Trophoblast cell (in vitro differentiated cells and primary cell): ENCODE results near the gene PTPRN2.

Experiments used
- DNase-seq, 2 donors: peaks; one replicate each; pipeline ENCODE4 v3.0.0-alpha.2; 2016
- H2AFZ ChIP-seq: 2 replicates; pipeline ENCODE4 v1.6.1; 2013; ENCODE audit warnings: low read length, moderate library complexity, mild to moderate bottlenecking; ENCODE audit not compliant: insufficient read depth, poor library complexity
- H2AK5ac ChIP-seq: 2 replicates; pipeline ENCODE4 v1.6.1; 2013; ENCODE audit warnings: mild to moderate bottlenecking, low read length
- H2BK120ac ChIP-seq: 2 replicates; pipeline ENCODE4 v1.6.1; 2013; ENCODE audit warnings: low read length, mild to moderate bottlenecking, moderate library complexity; ENCODE audit not compliant: insufficient read depth, poor library complexity
- H2BK12ac ChIP-seq: 2 replicates; pipeline ENCODE4 v1.6.1; 2013; ENCODE audit warnings: mild to moderate bottlenecking, low read length, moderate library complexity
- H2BK5ac ChIP-seq: 2 replicates; pipeline ENCODE4 v1.6.1; 2013; ENCODE audit warnings: low read length, low read depth, moderate library complexity, mild to moderate bottlenecking; ENCODE audit not compliant: poor library complexity
- H3K14ac ChIP-seq: 2 replicates; pipeline ENCODE4 v1.6.1; 2013; ENCODE audit warnings: mild to moderate bottlenecking, low read length
- H3K18ac ChIP-seq: 2 replicates; pipeline ENCODE4 v1.6.1; 2013; ENCODE audit warnings: mild to moderate bottlenecking, low read length
- H3K23ac ChIP-seq: 2 replicates; pipeline ENCODE4 v1.6.1; 2013; ENCODE audit warnings: low read length
- H3K27ac ChIP-seq: 2 replicates; pipeline ENCODE4 v1.5.1; 2013; ENCODE audit warnings: low read depth, mild to moderate bottlenecking, inconsistent platforms, low read length, moderate library complexity
- H3K27me3 ChIP-seq: 2 replicates; pipeline ENCODE4 v1.6.1; 2013; ENCODE audit warnings: inconsistent platforms, mild to moderate bottlenecking, low read length, moderate library complexity; ENCODE audit not compliant: insufficient read depth
- H3K36me3 ChIP-seq, 2 experiments: 1 replicate in 1 of 2; 2 replicates in 1 of 2; pipeline ENCODE4 v1.6.1; 2013; ENCODE audit warnings: low read length in 2 of 2, mild to moderate bottlenecking in 2 of 2, moderate library complexity in 1 of 2; ENCODE audit not compliant: insufficient read depth in 2 of 2, control insufficient read depth in 1 of 2
- H3K4ac ChIP-seq: 2 replicates; pipeline ENCODE4 v1.6.1; 2013; ENCODE audit warnings: low read depth, mild to moderate bottlenecking, low read length, moderate library complexity
- H3K4me1 ChIP-seq, 2 experiments: 1 replicate in 1 of 2; 2 replicates in 1 of 2; pipeline ENCODE4 v1.6.1; 2013; ENCODE audit warnings: low read length in 2 of 2, mild to moderate bottlenecking in 2 of 2, moderate library complexity in 1 of 2; ENCODE audit not compliant: insufficient read depth in 2 of 2, control insufficient read depth in 1 of 2
- H3K4me2 ChIP-seq: 2 replicates; pipeline ENCODE4 v1.6.1; 2013; ENCODE audit warnings: inconsistent platforms, mild to moderate bottlenecking, low read length, moderate library complexity
- H3K4me3 ChIP-seq: 2 replicates; pipeline ENCODE4 v1.5.1; 2013; ENCODE audit warnings: mild to moderate bottlenecking, low read depth, low read length, inconsistent platforms
- H3K79me1 ChIP-seq: one replicate; pipeline ENCODE4 v1.6.1; 2013; ENCODE audit warnings: low read length
- H3K79me2 ChIP-seq: 2 replicates; pipeline ENCODE4 v1.6.1; 2013; ENCODE audit warnings: low read length, mild to moderate bottlenecking; ENCODE audit not compliant: control insufficient read depth, insufficient read depth, poor library complexity
- H3K9ac ChIP-seq: 2 replicates; pipeline ENCODE4 v1.6.1; 2013; ENCODE audit warnings: mild to moderate bottlenecking, low read length
- H3K9me3 ChIP-seq: 2 replicates; pipeline ENCODE4 v1.6.1; 2013; ENCODE audit warnings: low read depth, mild to moderate bottlenecking, control low read depth, inconsistent platforms, low read length; ENCODE audit not compliant: insufficient read depth
- H4K12ac ChIP-seq: 2 replicates; pipeline ENCODE4 v1.6.1; 2013; ENCODE audit warnings: low read depth, mild to moderate bottlenecking, low read length, moderate library complexity
- H4K8ac ChIP-seq: 2 replicates; pipeline ENCODE4 v1.6.1; 2013; ENCODE audit warnings: low read depth, mild to moderate bottlenecking, low read length, moderate library complexity
- H4K91ac ChIP-seq: one replicate; pipeline ENCODE4 v1.6.1; 2013; ENCODE audit warnings: low read depth, mild to moderate bottlenecking, low read length, moderate library complexity
- WGBS: extraction: QIAGEN DNeasy Blood & Tissue Kit; methylation state at CpG from one replicate; pipeline ENCODE4 v1.1.7; 2013; ENCODE audit warnings: missing lambda C conversion rate; ENCODE audit not compliant: insufficient read length, insufficient coverage; ENCODE audit errors: extremely low coverage; 5-methylcytosine and 5-hydroxymethylcytosine counted together

PTPRN2 gene

GRCh38 chr7:157508477-157508881, 1079.1 kb downstream of the PTPRN2 start:
- H2BK5ac ChIP-seq = no peak overlapping the region
- no peak overlapping the region for H2AFZ ChIP-seq

GRCh38 chr7:157507987-157508386, 1079.6 kb downstream of the PTPRN2 start:
- H3K4me3 ChIP-seq = no peak overlapping the region
- H3K27ac ChIP-seq = no peak overlapping the region
- no peaks in the 10 kb centered on the region for H3K79me2 ChIP-seq
- H4K8ac ChIP-seq = no peak overlapping the region
- no peak overlapping the region for H2AFZ ChIP-seq
- no peak overlapping the region for H3K4me2 ChIP-seq
- no peak overlapping the region for H3K23ac ChIP-seq
- no CpG with 5 or more reads among the region's 5 CpGs for WGBS
- H2AK5ac ChIP-seq = no peak overlapping the region
- no peak overlapping the region for H4K91ac ChIP-seq
- H2BK5ac ChIP-seq = no peak overlapping the region
- no peak overlapping the region for H3K9ac ChIP-seq
- no peak overlapping the region for H3K14ac ChIP-seq
- DNase-seq = no peak
- H4K12ac ChIP-seq = no peak overlapping the region
- no peak overlapping the region for H2BK12ac ChIP-seq
- no peaks in the 10 kb centered on the region for H3K79me1 ChIP-seq
- H3K36me3 ChIP-seq = no peaks in the 10 kb centered on the region
- H3K18ac ChIP-seq = no peak overlapping the region
- H3K4me1 ChIP-seq = no peaks in the 10 kb centered on the region
- H2BK120ac ChIP-seq = no peak overlapping the region
- H3K27me3 ChIP-seq = no peaks in the 10 kb centered on the region
- peaks cover 14% of the 10 kb centered on the region for H3K9me3 ChIP-seq
- no peak overlapping the region for H3K4ac ChIP-seq

More at GRCh38 chr7:157508477-157508881, 1079.1 kb downstream of the PTPRN2 start:
- H3K18ac ChIP-seq = no peak overlapping the region
- peaks cover 14% of the 10 kb centered on the region for H3K9me3 ChIP-seq
- no peak overlapping the region for H4K8ac ChIP-seq
- H3K27me3 ChIP-seq = no peaks in the 10 kb centered on the region
- no peaks in the 10 kb centered on the region for H3K79me2 ChIP-seq
- no peak overlapping the region for H3K23ac ChIP-seq
- H3K36me3 ChIP-seq = no peaks in the 10 kb centered on the region
- no peaks in the 10 kb centered on the region for H3K4me1 ChIP-seq
- no peaks in the 10 kb centered on the region for H3K79me1 ChIP-seq
- DNase-seq = no peak
- H3K9ac ChIP-seq = no peak overlapping the region
- no CpG with 5 or more reads among the region's 11 CpGs for WGBS
- H2BK12ac ChIP-seq = no peak overlapping the region
- H2AK5ac ChIP-seq = no peak overlapping the region
- no peak overlapping the region for H3K27ac ChIP-seq
- H2BK120ac ChIP-seq = no peak overlapping the region
- no peak overlapping the region for H3K4ac ChIP-seq
- H4K91ac ChIP-seq = no peak overlapping the region
- no peak overlapping the region for H3K4me2 ChIP-seq
- H3K14ac ChIP-seq = no peak overlapping the region
- H4K12ac ChIP-seq = no peak overlapping the region
- H3K4me3 ChIP-seq = no peak overlapping the region

- Histone ChIP-seq H2AK5ac (no peak overlapping the region), H4K91ac (no peak overlapping the region), H2AFZ (no peak overlapping the region), H3K27ac (no peak overlapping the region), H3K4me2 (no peak overlapping the region), H3K36me3 (no peaks in the 10 kb centered on the region), H3K79me1 (no peaks in the 10 kb centered on the region), H3K23ac (no peak overlapping the region), H3K4ac (no peak overlapping the region), H3K9ac (no peak overlapping the region), H2BK5ac (no peak overlapping the region), H3K27me3 (no peaks in the 10 kb centered on the region), H3K9me3 (peaks cover 17% of the 10 kb centered on the region), H2BK120ac (no peak overlapping the region), H3K79me2 (no peaks in the 10 kb centered on the region), H4K12ac (no peak overlapping the region), H2BK12ac (no peak overlapping the region), H4K8ac (no peak overlapping the region), H3K4me1 (no peaks in the 10 kb centered on the region), H3K18ac (no peak overlapping the region), H3K14ac (no peak overlapping the region), H3K4me3 (no peak overlapping the region)
- no peak for DNase-seq
- no CpG with 5 or more reads among the region's 6 CpGs for WGBS
These were observed 1081.4 kb downstream of the PTPRN2 start for GRCh38 chr7:157506268-157506667.

- Histone ChIP-seq H4K8ac (no peak overlapping the region), H2AK5ac (no peak overlapping the region), H2AFZ (no peak overlapping the region), H3K79me2 (no peaks in the 10 kb centered on the region), H4K91ac (no peak overlapping the region), H3K18ac (no peak overlapping the region), H3K4ac (no peak overlapping the region), H3K79me1 (no peaks in the 10 kb centered on the region), H3K14ac (no peak overlapping the region), H3K23ac (no peak overlapping the region), H2BK12ac (no peak overlapping the region), H3K27ac (no peak overlapping the region), H3K9ac (no peak overlapping the region), H3K4me3 (no peak overlapping the region), H2BK120ac (no peak overlapping the region), H3K4me1 (no peaks in the 10 kb centered on the region), H3K27me3 (no peaks in the 10 kb centered on the region), H4K12ac (no peak overlapping the region), H3K9me3 (peaks cover 17% of the 10 kb centered on the region), H3K4me2 (no peak overlapping the region), H3K36me3 (no peaks in the 10 kb centered on the region), H2BK5ac (no peak overlapping the region)
- WGBS = no CpG with 5 or more reads among the region's 1 CpG
- DNase-seq = no peak
These were observed 1082.0 kb downstream of the PTPRN2 start for GRCh38 chr7:157505646-157506045.
